COLO668 (cell line): ENCODE data around the gene LST1.

Experiments
- DNase-seq: peaks from one replicate; lab custom pipeline; 2025; ENCODE audit not compliant: unreplicated experiment; lab: John Stamatoyannopoulos, UW

LST1 gene

DNA sequence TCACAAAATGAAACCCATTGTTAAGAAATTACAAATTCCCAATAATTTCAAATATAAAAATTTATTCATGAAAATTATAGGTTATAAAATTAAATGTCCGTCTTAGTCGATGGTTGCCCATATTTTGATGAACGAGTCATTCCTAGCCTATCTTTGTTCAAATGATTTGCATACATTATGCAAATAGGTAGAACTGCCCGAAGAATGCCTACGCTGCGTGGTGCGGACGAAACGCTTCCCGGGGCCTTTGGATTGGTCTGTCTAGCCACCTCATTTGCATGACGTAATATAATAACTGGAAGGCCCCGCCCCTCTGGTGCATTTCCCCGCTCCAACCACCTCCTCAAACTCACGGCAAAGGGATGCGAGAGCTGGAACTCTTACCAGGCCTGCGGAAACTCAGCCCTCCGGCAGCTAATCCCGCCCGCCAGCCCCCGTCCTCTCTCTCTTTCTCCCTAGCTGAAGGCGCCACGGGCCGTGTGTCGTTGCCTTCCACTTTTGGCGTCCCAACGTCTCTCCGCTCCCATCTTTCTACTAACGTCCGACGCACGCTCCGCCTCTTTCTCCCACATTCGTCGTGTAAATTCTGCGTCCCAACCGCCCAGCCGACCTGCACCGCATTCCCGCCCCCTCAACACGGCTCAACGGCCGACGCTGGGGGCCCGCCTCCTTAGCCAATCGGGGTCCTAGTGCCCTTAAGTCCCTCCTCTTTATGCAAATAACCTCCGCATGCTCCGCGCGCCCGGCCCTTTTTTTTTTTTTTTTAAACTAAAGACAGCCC is 33.9 kb downstream of the LST1 start:
- peak; percentile 98 for DNase-seq

DNA sequence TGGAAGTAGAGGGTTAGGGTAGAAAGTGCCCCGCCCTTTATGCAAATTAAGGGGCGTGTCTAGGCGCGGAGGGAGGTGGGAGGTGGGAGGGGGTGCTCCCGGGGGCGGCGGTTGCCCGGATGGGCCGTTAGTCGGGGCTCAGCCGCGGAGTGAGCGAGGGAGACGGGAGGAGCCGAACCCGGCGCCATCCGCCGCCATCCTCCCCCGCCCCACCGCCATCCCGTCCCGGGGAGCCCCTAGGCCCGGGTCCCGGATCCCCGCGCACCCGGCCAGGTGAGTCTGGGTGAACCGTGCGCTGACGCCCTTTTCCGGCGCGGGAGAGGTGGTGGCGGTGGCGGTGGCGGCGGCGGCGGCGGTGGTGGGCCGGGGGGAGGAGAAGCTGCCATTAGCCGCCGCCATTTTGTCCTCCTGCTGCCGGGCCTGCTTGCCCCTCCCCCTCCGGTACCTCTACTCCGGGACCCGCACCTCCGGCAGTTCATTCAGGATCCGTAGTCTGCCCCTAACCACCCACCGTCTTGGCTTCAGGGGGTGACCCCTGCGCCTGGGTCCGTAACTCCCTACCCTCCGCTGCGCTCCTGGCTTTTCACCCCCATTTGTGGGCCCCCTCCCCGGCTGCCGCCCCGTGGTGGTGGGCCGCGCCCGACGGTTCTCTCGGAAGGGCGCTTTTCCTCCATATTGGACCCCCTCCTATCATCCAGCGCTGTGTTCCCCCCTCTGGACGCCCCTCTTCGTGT is 34.7 kb downstream of the LST1 start, which contains the start of gene PRRC2A:
Gene PRRC2A (plus strand): TSS at position 130 of the 734 bp plus-strand sequence. CDS start 2,075 bp downstream, outside the sequence.
- peak; percentile 98 for DNase-seq

DNA sequence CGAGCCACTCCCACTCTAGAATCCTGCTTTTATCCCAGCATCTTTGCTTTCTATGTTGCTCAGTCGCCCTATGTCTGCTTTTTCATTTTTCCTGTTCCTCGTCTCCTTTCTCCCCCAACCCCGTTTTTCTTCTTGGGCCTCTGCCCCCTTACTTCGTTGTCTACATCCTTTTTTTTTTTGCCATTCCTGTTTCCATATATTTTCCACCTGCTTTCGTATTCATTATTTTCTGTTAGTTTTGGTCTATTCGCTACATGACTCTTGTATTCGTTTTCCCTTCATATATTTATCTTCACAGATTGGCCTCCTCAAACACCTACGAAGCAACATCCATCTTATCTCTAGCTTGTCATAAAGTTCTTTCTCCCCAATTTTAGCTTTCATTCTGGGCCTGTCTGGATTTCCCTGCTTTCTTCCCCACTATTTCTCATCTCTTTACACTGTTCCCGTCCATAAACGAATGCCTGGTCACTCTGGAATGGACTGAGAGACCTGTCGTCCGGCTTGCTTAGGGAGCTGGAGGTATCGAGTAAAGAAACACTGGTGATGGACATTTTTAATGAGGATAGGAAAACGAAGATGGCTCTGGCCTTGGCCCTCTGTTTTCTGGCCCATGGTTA is 35.4 kb downstream of the LST1 start:
- DNase-seq, result no peak

DNA sequence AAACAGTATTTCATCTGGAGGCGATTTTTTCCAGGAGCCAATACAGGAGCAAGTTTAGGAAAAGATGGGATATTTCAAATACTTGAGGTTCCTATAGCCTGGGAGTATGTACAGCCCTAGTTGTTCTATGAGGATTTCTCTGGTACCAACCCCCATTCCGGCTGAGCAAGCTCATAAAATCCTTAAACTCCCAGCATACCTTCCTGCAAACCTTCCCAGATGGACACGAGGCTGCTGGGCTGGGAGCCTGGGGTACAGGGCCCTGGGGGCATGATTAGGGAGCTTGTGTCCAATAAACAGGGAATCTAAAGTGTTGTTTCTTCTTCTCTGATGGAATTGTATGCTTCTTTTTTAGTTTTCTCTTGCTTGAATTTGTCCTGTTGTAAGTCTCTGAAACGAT is 35.9 kb downstream of the LST1 start:
- DNase-seq, result peak; percentile 1

DNA sequence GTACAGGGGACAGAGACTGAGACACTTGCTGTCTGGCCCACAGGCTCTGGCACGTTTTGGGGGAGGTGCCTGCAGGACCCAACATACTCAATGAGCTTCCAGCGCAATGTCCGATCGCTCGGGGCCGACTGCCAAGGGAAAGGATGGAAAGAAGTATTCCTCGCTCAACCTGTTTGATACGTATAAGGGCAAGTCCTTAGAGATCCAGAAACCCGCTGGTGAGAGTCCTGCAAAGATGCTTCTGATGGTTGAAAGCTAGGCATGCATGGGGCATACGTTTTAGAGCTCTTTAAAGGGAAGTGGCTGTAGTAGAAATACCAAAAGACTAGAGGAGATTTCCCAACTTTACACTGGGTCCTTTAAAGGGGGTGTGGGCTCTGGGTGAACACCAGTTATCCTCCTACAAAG is 36.6 kb downstream of the LST1 start:
- DNase-seq, result no peak

DNA sequence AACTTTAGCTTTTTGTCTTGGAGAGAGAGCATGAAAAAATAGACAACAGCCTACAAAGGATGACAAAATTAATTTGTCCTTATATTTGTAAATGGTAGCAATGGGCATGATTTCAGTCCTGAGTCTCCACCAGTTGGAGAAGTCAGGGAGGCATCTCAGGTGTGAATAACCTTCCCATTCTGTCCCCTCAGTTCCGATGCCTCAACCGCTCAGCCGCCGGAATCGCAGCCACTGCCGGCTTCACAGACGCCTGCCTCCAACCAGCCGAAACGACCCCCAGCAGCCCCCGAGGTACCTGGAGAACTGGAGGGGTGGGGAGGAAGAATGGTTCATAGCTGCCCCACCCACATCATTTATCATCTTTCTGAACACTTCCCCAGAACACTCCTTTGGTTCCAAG is 38.0 kb downstream of the LST1 start:
- no peak for DNase-seq

DNA sequence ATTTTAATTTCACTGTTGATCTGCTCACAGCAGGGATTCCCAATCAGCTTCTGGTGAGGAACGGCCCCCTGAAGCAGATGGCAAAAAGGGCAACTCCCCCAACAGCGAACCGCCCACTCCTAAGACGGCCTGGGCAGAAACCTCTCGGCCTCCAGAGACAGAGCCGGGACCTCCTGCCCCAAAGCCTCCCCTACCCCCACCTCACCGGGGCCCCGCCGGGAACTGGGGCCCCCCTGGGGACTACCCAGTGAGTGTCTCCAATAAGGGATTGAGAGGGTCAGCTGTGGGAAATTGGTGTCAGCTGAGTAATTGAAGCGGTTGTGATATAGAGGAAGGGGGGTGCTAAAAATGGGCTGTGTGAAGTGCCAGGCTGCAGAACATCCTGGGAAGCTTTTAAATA is 40.9 kb downstream of the LST1 start:
- no peak for DNase-seq

DNA sequence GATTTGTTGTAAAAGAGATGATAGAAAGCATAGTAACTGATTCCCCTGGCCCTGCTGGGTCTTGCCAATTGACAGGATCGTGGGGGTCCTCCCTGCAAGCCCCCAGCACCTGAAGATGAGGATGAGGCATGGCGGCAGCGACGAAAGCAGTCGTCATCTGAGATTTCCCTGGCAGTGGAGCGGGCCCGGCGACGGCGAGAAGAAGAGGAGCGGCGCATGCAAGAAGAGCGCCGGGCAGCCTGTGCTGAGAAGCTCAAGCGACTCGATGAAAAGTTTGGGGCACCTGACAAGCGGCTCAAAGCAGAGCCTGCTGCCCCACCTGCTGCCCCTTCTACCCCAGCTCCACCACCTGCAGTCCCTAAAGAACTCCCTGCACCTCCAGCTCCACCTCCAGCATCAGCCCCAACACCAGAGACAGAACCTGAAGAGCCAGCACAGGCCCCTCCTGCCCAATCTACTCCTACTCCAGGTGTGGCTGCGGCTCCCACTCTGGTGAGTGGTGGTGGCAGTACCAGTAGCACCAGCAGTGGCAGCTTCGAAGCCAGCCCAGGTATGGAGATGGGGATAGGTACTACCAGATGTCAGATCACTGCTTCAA is 41.7 kb downstream of the LST1 start:
- no peak for DNase-seq

DNA sequence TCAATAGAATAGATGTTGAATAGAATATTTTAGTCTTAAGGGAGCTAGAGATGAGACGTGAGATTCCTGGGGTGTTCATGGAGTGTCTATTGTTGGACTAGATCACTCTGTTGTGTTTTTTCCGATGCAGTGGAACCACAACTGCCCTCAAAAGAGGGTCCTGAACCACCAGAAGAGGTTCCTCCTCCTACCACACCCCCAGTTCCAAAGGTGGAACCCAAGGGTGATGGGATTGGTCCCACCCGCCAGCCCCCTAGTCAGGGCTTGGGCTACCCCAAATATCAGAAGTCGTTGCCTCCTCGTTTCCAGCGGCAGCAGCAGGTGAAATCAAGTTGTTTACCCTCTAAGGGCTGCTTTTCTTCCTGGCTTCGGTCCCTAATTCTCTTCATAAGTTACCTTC is 42.9 kb downstream of the LST1 start:
- no peak for DNase-seq

DNA sequence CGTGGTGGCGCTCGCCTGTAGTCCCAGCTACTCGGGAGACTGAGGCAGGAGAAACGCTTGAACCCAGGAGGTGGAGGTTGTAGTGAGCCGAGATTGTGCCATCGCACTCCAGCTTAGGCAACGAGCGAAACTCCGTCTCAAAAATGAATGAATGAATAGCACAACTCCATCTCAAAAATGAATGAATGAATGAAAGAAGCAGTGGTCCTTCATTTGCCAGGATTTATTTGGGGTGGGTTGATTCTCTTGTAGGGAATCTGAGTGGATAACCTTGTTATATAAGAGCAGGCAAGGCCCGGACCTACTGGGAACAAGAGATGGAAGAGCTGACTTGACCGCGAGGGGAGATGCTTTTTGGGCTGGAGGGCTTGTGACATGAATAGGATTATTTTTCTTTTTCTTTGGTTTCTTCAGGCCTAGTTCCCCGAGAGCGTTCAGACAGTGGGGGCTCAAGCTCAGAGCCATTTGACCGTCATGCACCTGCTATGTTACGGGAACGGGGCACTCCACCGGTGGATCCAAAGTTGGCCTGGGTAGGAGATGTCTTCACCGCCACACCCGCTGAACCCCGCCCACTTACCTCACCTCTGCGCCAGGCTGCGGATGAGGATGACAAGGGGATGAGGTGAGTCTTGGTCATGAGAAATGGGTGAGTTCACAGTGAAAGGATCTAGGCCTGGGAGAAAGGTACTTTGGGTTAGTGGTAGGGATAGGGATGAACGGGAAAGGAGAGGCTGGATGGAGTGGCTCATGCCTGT is 44.3 kb downstream of the LST1 start:
- DNase-seq, result no peak

DNA sequence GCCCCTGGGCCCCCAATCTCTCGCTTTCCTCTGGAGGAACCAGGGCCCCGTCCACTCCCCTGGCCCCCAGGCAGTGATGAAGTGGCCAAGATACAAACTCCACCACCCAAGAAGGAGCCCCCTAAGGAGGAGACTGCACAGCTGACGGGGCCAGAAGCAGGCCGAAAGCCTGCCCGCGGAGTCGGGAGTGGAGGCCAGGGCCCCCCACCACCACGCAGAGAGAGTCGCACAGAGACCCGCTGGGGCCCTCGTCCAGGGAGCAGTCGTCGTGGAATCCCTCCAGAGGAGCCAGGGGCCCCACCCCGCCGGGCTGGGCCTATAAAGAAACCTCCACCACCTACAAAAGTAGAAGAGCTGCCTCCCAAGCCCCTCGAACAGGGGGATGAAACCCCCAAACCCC is 45.1 kb downstream of the LST1 start:
- DNase-seq, result no peak

DNA sequence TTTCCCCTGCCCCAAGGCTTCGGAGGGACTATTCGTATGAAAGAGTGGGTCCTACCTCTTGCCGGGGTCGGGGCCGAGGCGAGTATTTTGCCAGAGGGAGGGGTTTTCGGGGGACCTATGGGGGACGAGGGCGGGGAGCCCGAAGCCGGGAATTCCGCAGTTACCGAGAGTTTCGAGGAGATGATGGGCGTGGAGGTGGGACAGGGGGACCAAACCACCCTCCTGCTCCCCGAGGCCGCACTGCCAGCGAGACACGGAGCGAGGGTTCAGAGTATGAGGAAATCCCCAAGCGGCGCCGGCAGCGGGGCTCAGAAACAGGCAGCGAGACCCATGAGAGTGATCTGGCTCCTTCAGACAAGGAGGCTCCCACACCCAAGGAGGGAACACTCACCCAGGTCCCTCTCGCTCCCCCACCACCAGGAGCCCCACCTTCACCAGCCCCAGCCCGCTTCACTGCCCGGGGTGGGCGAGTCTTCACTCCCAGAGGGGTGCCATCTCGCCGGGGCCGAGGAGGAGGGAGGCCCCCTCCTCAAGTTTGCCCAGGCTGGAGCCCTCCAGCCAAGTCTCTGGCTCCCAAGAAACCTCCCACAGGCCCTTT is 45.7 kb downstream of the LST1 start:
- no peak for DNase-seq

DNA sequence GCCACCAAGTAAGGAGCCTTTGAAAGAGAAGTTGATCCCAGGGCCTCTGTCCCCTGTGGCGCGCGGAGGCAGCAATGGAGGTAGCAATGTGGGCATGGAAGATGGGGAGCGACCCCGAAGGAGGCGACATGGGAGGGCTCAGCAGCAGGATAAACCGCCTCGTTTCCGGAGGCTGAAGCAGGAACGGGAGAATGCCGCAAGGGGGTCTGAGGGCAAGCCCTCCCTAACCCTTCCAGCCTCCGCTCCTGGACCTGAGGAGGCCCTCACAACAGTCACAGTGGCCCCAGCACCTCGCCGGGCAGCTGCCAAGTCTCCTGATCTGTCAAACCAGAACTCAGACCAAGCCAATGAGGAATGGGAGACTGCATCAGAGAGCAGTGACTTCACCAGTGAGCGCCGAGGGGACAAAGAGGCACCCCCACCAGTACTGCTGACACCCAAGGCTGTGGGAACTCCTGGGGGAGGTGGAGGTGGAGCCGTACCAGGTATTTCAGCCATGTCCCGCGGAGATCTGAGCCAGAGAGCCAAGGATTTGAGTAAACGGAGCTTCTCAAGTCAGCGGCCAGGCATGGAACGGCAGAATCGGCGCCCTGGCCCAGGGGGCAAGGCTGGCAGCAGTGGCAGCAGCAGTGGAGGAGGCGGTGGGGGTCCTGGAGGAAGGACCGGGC is 46.3 kb downstream of the LST1 start:
- no peak for DNase-seq

DNA sequence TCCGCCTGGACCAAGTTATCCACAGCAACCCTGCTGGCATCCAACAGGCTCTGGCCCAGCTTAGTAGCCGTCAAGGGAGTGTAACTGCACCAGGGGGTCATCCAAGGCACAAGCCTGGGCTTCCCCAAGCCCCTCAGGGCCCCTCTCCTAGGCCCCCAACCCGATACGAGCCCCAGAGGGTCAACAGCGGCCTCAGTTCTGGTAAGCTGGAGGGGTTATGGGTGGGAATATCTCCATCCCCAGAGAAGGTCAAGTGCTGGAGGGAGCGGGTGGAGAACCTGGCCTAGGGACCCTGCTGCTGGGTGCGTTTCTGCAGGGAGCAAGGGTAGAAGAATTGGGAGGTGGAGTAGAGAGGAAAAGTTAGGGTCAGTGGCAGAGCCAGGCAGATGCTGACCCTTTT is 47.4 kb downstream of the LST1 start:
- DNase-seq, result no peak

DNA sequence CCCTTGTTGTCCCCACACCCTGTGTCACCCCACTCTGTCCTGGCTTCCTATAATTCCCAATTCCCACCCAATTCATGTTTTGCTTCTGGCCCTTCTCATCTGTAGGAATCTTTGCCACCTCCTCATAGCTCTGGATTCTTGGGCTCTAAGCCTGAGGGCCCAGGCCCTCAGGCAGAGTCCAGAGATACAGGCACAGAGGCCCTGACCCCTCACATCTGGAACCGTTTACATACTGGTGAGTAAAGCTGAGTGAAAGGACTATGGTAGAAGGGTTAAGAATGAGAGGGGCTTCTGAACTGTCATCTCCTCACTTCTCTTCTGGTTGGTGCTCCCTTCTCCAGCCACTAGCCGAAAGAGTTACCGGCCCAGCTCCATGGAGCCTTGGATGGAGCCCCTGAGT is 48.1 kb downstream of the LST1 start:
- no peak for DNase-seq

DNA sequence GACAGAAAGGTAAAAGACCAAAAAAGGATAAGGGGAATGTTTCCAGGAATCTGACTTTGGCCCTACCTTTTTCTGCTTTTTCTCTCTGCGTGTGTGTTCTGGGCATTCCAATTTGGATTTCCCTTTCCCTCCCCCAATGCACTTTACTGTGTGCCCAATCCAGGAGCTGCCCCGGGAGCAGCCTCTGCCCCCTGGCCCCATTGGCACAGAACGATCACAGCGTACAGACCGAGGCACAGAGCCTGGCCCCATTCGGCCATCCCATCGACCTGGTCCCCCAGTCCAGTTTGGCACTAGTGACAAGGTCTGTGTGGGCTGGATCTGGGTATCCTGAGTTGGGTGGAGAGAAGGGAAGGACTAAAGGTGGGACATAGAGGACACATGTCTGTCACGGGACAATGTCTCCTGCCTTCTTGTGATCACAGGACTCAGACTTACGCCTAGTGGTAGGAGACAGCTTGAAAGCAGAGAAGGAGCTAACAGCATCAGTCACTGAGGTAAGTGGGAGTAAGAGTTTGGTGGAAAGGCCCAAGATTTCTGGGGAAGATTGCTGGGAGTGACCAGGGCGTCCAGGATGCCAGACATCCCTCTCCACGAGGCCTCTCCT is 49.0 kb downstream of the LST1 start:
- DNase-seq, result no peak

DNA sequence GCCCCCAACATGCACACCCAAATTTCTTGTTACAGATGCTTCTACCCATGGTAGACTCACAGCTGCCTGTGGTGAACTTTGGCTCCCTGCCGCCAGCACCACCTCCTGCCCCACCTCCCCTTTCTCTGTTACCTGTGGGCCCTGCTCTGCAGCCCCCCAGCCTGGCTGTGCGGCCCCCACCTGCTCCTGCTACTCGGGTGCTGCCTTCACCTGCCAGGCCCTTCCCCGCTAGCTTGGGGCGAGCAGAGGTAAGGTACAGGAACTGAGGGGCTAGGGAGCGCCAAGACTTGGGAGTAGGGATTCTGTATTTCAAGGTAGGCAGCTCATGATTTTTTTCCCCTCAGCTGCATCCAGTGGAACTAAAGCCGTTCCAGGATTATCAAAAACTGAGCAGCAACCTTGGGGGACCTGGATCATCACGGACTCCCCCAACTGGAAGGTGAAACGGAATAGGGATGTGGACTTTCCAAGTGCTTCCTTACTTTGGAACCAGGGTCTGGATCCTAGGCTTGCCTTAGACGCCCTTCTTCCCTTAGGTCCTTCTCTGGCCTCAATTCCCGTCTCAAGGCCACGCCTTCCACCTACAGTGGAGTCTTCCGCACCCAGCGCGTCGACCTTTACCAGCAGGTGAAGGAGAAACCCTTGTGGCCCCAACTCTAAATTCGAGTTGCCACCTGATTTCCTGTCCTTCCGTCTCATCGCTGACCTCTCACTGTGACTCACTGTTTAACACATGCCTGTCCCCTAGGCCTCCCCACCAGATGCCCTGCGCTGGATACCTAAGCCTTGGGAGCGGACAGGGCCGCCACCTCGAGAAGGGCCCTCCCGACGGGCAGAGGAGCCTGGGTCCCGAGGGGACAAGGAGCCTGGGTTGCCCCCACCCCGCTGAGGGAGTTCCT is 50.9 kb downstream of the LST1 start:
- DNase-seq, result no peak
